ENCODE data around the gene UQCRC1.

Gene UQCRC1

DNA sequence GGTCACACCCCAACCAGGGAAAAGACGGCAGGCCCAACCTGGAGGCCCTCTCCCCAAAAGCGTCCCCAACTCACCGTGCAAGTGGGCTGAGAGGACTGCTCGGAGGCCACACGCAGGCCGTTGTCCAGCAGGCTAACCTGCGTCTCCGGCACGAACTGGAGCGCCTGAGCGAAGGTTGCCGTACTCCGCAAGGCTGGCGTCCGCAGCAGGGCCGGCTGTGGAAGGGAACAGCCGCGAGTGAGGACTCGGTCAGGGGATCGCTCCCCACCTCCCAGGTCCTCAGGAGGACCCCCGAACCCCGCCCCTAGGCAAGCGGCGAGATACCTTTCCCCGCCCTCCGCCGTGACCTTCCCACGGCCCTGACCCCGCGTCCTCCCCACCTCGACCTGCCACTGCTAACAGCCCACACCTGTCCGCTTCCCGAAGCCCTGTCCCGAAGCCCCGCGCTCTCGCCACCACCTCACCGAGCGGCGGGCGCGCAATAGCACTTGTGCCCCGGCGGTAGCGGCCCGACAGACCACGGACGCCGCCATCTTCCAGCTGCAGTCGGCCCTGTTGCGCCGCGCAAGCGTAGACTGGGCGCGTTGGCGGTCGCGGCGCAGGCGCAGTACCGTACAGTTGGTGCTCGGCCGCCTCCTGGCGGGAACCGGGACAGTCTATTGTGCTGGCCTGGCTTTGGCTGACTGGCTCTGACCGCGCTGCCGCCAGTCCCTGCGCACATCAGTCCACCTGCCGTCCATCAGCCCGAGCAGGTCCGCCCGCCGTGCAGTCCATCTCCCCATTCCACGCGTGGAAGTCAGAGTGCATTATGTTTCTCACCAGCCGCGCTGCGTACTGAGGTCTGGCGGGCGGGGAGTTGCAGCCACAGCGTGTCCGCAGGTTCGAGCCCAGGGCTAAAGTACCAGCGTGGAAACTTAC, at the start of gene UQCRC1:
Gene UQCRC1, minus strand, starts transcription at position 559 of the 918 bp plus-strand sequence. Its CDS starts 26 bp downstream, at position 533.
- DNase-seq: peak; percentile 45 to 93 (median 81)

DNA sequence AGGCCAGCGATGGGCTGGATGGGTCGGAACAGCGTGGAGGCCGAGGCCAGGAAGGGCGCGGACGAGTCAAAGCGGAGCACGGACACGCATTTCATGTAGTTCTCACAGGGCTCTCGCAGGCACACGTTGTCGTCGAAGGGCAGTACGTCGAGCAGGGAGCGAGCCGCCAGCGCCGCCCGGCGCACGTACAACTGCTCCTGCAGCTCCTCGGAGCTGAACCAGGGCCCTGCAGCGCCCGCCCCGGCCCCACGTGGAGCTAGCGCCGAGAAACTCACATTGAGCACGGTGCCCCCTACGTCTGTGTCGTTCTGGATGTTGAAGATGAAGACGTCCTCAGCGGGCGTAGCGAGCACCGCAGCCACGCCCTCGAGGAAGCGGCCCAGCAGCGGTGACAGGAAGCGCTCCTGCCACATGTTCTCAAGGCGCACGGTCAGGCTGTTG, 47.4 kb upstream of the UQCRC1 start:
- no peak for DNase-seq

DNA sequence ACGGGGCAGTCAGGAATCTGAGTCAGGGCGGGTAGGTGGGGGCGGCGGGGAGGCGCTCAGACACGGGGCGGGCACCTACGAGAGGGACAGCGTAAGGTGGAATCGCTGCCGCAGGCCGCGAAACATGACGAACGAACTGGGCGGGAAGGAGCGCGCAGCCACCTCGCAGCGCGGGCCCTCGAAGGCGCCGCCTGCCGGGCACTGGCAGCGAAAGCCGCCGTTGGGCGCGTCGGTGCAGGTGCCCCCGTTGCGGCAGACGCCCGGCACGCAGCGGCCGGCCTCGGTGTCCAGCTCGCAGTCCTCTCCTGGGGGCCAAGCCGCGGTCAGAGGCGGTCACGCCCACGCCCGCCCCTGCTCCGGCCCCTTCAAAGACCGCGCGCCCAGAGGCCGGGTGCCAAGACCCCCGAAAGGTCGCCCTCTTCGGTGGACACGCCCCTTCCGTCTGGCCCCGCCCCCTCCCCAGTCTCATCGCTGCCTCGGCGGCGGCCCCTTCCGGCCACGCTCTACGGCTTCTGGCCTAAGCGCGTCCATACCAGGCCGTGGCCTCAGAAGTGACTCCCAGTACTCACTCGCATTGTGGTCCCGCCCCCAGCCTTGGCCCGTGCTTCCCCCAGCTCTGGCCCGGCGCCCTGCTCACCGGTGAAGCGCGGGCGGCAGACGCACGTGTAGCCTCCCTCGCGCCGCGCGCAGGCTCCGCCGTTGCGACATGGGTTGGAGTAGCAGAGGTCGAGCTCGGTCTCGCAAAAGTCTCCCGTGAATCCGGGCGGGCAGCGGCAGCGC, 46.8 kb upstream of the UQCRC1 start:
- peak in 35 of 51 donors; percentile 1 to 64 (median 31) for DNase-seq

DNA sequence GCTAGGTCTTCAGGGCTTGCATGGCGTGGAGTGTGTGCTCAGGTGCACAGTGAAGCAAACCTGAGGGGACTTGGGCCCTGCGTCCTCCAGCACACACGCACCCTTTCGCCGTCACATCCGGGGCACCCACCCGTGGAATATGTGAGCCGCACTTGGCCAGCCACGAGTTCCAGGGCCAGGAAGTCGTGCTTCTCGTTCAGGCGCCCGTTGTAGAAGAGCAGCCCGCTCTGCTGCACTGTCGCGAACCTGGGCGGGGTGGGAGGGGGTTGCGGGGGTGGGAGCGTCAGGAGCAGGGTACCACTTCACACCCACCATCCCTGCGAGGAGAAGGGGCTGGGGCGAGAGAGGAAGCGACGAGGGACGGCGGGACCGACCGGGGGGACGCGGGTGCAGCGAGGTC, 46.2 kb upstream of the UQCRC1 start:
- no peak for DNase-seq

DNA sequence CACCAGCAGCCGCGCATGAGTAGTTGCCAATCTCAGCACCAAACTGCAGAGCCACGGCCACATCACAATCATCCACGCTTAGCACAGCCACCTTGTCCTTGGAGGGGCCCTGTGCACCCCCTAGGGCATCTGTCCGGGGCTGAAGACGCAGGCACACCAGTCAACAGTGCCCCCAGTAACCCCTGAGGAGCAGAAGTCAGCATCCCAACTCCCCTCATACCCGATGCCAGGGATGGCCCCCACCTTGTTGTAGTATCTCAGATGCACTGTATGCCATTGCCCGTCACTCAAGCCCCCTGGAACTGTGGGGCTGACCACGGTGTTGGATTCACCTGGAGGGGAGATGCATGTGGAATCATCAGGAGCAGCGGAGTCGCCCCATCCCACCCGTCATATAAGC, 45.6 kb upstream of the UQCRC1 start:
- DNase-seq: no peak

DNA sequence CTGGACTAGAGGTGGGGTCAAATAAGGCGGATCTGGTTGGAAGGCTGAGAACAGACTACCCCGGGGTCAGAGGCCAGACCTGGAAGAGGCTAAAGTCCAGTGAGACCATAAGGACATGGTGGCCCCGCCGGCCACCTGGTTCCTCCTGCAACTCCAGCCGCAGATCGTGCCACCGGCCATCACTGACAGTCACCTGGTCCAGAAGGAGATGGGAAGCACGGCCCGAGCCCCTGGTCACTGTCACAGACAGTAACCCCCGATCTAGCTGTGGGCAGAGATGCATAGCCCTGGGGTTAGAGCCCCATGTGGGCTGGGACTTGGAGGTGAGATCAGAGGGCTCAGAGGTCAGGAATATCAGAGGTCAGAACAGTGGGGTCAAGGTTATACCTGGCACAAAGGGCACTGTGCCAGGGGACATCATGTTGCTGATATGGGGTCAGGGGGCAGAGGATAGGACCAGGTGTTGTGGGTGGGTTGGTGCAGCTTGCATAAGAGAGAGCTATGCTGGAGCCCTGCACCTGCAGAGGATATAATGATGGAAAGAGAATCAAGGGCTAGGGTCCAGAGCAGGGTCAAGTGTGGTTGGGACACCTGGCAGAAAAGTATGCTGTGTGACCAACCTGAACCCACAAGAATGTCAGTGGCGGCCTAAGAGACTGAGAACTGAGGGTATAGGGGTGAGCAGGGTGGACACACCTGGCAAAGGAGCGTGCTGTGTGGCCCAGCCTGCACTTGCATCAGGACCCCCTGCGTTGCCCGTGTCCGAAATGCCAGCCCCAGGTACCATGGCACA, 43.7 kb upstream of the UQCRC1 start:
- no peak for DNase-seq

DNA sequence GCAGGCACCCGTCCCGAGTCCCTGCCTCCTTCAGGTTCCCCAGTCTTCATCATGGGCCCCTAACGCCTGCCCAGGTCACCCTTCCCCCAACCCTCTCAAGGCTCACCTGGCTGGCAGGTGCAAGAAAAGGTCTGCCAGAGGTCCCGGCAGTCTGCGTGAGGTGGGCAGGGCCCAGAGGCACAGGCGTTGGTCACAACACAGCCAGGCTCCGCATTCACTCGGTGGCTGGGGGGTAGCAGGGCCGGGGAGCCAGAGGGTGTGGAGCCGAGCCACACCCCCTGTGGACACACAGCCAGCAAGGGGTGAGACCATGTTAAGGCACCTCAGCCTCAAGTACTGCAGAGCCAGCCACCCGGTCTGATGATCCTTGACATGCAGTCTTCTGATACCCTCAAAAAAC, 42.3 kb upstream of the UQCRC1 start:
- DNase-seq: no peak

DNA sequence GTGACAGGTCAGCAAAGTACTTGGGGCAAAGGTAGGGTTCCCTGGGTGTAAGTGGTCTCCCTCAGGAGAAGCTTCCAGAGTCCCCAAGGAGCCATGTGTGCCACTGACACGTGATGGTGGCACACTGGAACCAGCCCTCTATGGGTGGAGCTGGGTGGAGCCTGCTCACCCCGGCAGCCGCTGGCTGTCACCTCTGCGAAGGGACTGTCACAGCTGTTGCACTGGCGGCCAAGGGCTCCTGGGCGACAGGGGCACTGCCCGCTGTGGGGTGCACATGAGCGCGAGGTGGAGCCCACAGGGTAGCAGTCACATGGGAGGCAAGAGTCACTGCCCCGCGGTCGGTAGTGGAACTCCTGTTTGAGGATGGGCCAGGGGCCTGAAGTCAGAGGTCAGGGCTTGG, 41.3 kb upstream of the UQCRC1 start:
- no peak for DNase-seq

DNA sequence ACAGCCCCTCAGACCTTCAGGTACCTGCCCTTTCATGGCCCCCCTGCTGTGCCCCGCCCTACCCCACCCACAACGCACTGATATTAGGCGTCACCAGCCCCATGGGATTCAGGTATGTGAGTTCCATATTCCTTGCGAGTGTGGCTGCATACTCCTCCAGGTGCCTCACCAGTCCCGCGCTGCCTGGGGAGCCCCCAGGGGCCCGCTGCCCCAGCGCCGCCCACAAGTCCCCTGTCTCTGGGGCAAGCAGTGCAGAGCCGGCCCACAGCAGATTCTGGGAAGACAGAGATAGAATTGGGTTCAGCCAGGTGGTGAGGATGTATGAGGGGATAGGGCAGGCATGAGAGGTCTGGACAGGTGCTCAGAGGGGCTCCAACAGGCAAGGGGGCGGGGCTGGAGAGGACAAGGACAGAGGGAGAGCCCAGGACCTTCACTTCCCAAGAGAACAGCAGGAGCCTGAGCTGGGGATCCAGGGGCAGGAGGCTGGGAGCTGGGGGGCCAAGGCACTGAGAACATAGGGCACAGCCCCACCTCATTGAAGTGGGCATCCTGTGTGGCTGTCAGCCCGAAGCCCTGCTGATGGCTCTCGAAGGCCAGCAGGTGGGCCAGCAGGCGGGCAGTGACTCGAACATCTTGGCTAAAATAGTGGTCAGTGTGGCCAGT, 38.9 kb upstream of the UQCRC1 start:
- no peak for DNase-seq

DNA sequence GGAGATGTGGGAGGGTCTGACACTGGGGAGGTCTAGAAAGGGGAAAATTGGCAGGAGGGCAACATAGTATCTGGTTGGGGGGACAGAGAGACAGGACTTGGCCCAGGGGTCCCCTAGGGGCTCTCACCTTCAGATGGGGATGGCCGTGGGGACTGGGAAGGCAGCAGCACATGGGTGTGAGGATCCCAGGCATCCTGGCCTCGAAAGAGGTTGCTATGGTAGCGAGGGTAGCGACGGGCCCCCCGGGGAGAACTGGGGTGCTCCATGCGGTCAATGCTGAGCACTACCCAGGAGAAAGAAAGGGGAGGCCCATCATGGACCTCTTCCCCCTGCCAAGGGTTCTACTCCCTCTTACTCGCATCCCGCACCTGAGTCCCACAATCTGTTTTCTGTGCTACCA, 38.3 kb upstream of the UQCRC1 start:
- DNase-seq: no peak

DNA sequence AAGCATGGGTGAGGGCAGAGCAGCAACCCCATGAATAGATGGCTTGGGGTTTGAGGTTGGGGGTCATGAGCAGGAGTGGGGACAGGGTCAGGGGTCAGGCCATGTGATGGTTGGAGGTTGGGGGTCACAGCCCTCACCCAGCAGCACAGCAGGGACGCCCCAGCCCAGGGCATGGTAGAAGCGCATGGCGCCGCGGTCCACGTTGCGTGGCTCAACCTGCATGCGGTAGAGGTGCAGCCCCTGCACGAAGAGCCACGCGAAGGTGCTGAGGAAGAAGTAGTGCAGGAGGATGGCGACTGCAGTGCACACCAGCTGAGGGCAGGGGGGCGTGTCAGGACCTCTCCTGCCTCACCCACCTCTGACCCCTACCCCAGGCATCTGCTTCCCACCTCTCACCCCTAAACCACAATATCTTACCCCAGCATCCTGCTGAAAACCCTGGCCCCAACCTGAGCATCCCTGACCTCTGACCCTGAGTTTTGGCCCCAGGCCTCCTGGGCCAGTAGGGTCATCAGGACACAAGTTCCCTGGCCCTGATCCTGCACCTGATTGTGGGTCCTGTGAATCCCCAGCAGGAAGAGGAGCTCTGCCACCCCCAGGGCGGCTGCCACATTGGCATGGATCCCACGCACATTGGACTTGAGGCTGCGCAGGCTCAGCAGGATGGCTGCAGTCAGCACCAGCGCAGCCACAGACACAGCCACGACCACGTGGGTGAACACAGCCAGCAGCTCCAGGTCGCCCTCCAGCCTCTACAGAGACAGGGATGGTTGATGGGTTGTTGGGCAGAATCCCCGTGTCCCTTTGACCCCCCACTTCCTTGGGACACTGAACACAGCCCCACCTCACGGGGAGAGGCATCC, 35.7 kb upstream of the UQCRC1 start:
- peak in 1 of 51 donors; percentile 8 for DNase-seq

DNA sequence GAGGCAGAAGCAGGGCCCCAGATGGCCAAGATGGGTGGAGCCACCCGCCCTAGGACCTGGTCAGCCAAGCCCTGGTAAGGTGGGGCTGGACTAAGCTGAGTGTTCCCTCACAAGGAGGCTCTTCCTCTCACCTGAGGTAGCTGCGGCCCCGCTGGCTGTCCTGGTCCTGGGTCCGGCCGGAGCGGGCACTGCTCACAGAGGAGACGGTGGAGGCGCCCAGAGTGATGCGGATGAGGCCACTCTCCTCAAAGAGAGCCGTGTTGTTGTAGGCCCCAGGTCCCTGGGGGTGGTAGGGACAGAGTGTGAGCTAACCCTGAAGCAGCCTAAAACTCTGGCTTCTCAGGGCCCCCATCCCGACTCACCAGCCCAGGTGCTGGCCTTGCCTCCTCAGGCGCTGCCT, 33.2 kb upstream of the UQCRC1 start:
- no peak for DNase-seq

DNA sequence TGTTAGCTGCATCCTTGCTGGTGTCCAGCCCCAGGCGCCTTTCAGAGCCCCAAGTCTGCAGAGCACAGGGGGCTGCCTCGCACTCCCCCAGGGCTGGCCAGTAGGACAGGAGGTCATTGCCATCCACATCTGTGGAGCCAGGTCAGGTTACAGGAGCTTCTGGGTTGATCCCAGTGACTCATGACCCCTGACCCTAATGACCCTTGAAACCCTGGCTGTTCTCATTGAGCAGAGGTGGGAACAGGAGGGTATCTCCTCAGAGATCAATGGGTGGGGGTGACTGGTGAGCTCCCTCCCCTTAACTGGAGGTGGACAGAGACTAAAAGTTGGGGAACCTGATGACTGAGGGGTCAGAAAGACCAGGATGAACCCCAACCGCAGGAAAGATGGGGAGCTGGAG, 31.9 kb upstream of the UQCRC1 start:
- no peak for DNase-seq

DNA sequence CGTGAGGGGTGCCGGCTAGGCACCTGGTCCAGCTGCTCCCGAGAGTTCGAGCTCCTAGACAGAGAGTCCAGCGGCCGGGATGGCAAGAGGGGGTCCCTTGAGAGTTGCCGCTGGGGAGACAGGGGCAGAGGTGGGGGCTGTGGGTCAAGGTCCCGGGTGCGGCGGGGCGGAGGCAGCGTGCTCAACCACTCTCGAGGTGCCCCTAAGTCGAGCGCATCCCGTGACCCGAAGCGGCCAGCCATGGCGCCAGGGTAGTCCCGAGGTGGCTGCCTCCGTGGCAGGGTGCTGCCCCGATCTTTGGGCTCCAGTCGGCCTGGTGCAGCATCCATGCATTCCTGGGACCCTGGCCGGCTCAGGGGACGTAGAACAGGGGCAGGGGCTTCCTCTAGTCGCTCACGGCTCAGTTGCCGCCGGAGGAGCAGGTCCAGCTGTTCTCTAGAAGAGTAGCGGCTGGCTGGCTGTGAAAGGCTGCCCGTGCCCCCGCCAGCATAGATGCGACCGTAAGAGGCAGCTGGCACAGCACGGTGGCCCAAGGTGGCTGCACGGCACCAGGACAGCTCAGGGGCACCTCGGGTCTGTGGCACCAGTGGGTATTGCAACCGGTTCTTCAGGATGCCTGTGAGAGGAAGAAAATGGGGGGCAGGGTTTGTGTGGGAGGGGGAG, 30.6 kb upstream of the UQCRC1 start:
- no peak for DNase-seq

DNA sequence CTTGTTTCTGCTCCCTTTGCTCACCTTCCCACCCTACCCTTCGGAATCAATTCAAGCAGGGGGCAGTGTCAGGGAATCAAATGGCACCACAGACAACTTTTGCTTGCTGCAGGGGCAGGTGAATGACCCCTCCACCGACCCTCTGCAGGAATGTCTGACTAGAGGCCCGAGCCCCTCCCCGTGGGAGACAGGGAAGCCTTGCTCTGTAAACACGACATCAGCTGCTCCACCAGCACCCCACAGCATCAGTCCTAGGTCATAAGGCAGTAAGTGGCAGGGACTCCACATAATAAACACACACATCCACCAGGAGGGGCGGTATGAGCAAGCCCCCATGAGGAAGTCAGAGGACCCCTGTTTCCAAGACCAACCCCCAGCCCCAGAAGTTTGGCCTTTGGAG, 27.9 kb upstream of the UQCRC1 start:
- no peak for DNase-seq

DNA sequence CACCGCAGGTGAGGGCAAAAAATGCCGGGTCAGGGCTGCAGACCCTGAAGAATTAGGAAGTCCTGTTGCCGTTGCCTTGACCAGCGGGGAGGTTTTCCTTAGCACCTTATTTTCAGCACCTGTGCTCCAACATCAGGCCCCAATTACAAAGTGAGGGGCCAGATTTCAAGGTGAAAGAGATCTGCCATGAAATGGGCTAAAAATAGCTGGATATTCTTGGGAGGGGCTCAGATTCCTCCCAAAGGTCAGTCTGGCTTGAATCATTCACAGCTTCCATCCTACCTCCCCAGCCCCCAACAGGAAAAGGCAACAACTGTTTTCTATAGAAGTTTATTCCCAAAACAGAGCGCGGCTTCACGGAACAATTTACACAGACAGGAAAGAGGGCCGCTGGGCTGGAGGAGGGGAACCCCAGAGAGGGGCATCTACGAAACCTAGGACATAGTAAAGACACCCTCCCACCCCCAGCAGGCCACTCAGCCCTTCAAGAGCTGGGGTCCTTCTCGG, 26.8 kb upstream of the UQCRC1 start:
- no peak for DNase-seq

DNA sequence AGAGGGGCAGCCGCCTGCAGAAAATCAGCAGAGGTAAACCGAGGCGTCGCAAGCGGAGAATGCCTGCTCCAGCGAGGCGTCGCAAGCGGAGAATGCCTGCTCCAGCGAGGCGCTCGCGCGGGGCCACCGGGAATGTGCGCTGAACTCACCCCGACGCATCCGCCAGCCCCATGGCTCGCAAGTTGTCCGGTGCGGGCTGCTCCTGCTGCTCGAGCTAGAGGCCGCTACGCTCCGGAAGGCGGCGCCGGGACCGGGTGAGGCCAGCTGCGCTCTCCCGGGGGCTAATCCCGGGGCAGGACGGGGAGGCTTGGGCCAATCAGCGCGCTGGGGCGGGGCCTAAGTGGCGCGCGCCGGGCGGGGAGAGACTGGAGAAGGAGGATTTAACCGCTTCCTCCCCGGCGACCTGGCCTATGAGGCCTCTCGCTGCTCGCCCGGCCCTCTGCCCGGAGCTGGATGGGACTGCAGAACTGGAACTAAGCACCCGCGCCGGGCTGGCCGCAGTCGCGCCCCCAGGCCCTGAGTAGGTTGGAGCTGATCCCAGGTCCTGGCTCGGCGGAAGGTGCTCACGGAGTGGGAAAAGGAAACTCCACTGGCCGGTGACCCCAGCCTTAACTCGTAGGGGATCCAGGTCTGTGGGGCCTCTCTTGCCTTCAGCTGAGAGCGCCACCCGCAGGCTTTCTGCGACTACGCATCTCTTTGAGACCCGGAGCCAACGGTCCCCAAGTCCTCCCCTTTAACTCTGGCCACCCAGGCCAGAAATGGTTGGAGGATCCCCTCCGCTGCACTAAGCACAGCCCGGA, 26.0 kb upstream of the UQCRC1 start, which contains the start of gene SLC26A6:
Gene SLC26A6, minus strand, starts transcription at position 240 of the 800 bp plus-strand sequence. Its CDS starts 68 bp downstream, at position 172.
- peak; percentile 48 to 99 (median 94) for DNase-seq

DNA sequence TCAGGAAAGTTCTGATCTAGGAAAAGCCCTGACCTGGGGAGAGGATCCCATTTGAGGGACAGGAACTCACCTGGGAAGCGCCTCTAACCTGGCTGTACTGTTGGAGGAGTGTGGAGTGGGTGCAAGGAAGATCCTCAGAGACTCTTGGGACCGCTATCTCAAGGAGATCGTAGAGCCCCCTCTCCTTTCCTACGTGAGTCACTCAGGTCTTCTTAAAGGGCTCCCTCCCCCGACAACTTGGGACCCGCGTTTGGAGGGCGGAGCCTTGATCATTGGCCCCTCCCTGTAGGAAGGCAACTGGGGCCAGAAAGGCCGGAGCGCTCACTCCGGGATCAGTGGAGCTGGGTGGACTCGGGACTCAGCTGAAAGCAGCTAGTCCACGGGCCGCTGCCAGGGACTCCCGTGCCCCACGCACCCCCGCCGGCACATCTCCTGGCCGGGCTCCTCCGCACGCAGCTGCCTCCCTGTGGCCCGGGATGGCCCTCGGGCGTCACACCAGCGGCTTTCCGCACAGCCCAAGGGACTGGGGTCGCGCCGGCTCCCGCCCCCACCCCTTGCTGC, 25.3 kb upstream of the UQCRC1 start:
- DNase-seq: peak in 22 of 51 donors; percentile 5 to 49 (median 39)
